Measurements from ENCODE around the gene SMPD2.

The SMPD2 gene

DNA sequence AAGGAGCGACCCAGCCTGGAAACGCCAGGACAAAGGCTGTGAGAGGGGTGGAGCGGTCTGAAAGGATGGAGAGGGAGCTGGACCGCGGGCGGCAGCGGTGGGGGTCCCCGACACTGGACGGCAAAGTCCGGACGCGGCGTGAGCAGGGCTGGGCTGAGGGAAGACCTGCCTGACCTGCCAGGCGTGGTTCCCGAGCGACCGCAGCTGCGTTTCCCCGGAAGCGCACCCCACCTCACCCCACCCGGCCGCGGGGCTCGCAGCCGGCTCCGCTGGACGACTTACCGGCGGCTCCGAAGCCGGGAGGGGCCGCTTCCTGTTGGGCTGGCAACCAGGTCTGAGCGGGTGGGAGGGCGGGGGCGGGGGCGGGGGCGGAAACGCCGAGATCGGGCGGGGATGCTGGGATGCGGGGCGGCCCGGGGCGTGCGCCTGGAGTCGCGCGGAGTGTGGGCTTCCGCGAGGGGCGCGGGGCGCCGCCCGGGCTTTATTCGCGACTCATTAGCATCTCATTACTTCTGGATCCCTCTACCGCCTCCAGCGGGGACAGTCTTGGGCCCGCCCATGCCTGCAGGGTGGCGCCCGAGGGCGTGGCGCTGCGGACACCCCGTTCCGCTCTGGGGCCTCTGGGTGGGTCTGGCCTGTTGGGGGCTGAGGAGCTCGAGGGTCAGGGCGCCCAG is 15.1 kb downstream of the SMPD2 start, which contains the start of gene MICAL1:
MICAL1 (minus strand) TSS at position 336 of the 674 bp plus-strand sequence. CDS start 1,576 bp downstream, outside the sequence.
- TF ChIP-seq SNAI2 (CRISPR knock-in tag; IDR thresholded peaks at IDR 0.05) (no peak), ZNF8 (CRISPR knock-in tag; IDR thresholded peaks at IDR 0.05) (no peak), ISL1 (CRISPR knock-in tag; IDR thresholded peaks at IDR 0.05) (no peak), ZC3H10 (CRISPR knock-in tag; IDR thresholded peaks at IDR 0.05) (no peak), ESRRG (CRISPR knock-in tag; IDR thresholded peaks at IDR 0.05) (no peak), ARNTL (CRISPR knock-in tag; IDR thresholded peaks at IDR 0.05; ENCODE audit: borderline replicate concordance, low read depth) (no peak)
- TF ChIP-seq, protein P1, sequence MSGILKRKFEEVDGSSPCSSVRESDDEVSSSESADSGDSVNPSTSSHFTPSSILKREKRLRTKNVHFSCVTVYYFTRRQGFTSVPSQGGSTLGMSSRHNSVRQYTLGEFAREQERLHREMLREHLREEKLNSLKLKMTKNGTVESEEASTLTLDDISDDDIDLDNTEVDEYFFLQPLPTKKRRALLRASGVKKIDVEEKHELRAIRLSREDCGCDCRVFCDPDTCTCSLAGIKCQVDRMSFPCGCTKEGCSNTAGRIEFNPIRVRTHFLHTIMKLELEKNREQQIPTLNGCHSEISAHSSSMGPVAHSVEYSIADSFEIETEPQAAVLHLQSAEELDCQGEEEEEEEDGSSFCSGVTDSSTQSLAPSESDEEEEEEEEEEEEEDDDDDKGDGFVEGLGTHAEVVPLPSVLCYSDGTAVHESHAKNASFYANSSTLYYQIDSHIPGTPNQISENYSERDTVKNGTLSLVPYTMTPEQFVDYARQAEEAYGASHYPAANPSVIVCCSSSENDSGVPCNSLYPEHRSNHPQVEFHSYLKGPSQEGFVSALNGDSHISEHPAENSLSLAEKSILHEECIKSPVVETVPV (CRISPR knock-in tag; IDR thresholded peaks at IDR 0.05): no peak
- TF ChIP-seq, protein P2, sequence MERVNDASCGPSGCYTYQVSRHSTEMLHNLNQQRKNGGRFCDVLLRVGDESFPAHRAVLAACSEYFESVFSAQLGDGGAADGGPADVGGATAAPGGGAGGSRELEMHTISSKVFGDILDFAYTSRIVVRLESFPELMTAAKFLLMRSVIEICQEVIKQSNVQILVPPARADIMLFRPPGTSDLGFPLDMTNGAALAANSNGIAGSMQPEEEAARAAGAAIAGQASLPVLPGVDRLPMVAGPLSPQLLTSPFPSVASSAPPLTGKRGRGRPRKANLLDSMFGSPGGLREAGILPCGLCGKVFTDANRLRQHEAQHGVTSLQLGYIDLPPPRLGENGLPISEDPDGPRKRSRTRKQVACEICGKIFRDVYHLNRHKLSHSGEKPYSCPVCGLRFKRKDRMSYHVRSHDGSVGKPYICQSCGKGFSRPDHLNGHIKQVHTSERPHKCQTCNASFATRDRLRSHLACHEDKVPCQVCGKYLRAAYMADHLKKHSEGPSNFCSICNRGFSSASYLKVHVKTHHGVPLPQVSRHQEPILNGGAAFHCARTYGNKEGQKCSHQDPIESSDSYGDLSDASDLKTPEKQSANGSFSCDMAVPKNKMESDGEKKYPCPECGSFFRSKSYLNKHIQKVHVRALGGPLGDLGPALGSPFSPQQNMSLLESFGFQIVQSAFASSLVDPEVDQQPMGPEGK (CRISPR knock-in tag; IDR thresholded peaks at IDR 0.05; ENCODE audit: borderline replicate concordance): no peak
- peak; percentile 85 for ATAC-seq

DNA sequence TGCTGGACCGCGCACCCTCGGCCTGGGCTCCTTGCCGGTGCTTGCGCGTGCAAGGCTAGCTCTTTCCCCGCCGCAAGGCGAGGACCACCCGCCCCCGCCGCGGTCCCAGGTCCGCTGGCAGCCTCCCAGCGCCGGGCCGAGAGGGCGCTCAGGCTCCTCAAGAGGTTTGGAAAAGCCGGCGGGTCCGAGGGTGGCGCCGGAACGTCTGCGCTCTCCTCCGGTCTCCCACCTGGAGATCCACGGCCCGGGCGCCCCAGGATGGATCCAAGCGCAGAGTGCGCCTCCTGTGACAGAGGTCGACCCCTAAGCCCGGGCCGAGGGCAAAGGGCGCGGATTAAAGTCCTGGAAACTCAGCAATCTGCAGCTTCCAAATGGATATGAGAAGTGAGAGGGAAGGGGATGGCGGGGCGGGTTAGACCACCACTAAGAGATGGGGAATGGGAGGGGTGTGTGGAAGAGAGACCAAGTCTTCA is 15.6 kb downstream of the SMPD2 start:
- TF ChIP-seq ZNF70 (CRISPR knock-in tag; IDR thresholded peaks at IDR 0.05) (no peak), BACH2 (CRISPR knock-in tag; IDR thresholded peaks at IDR 0.05; ENCODE audit: borderline replicate concordance) (no peak), PPARA (CRISPR knock-in tag; IDR thresholded peaks at IDR 0.05; ENCODE audit: borderline replicate concordance) (no peak), ZFP30 (CRISPR knock-in tag; IDR thresholded peaks at IDR 0.05) (no peak), TOX (CRISPR knock-in tag; IDR thresholded peaks at IDR 0.05; ENCODE audit: borderline replicate concordance) (no peak), OSR1 (CRISPR knock-in tag; IDR thresholded peaks at IDR 0.05) (no peak), GLIS3 (CRISPR knock-in tag; IDR thresholded peaks at IDR 0.05) (no peak), CSDC2 (CRISPR knock-in tag; IDR thresholded peaks at IDR 0.05) (no peak), SNAI2 (CRISPR knock-in tag; IDR thresholded peaks at IDR 0.05) (no peak), ZNF565 (CRISPR knock-in tag; conservative IDR thresholded peaks at IDR 0.05; ENCODE audit: low read depth) (no peak), ZC3H10 (CRISPR knock-in tag; IDR thresholded peaks at IDR 0.05) (no peak), RARB (CRISPR knock-in tag; IDR thresholded peaks at IDR 0.05) (no peak), ARNTL (CRISPR knock-in tag; IDR thresholded peaks at IDR 0.05; ENCODE audit: borderline replicate concordance, low read depth) (no peak), TCF4 (CRISPR knock-in tag; IDR thresholded peaks at IDR 0.05; ENCODE audit: borderline replicate concordance) (no peak), ESRRG (CRISPR knock-in tag; IDR thresholded peaks at IDR 0.05) (no peak)
- TF ChIP-seq, protein P3, sequence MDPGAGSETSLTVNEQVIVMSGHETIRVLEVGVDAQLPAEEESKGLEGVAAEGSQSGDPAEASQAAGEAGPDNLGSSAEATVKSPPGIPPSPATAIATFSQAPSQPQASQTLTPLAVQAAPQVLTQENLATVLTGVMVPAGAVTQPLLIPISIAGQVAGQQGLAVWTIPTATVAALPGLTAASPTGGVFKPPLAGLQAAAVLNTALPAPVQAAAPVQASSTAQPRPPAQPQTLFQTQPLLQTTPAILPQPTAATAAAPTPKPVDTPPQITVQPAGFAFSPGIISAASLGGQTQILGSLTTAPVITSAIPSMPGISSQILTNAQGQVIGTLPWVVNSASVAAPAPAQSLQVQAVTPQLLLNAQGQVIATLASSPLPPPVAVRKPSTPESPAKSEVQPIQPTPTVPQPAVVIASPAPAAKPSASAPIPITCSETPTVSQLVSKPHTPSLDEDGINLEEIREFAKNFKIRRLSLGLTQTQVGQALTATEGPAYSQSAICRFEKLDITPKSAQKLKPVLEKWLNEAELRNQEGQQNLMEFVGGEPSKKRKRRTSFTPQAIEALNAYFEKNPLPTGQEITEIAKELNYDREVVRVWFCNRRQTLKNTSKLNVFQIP (CRISPR knock-in tag; IDR thresholded peaks at IDR 0.05; ENCODE audit: borderline replicate concordance, low read depth): no peak
- TF ChIP-seq, protein P2 (CRISPR knock-in tag; IDR thresholded peaks at IDR 0.05; ENCODE audit: borderline replicate concordance): no peak
- TF ChIP-seq, protein P4, sequence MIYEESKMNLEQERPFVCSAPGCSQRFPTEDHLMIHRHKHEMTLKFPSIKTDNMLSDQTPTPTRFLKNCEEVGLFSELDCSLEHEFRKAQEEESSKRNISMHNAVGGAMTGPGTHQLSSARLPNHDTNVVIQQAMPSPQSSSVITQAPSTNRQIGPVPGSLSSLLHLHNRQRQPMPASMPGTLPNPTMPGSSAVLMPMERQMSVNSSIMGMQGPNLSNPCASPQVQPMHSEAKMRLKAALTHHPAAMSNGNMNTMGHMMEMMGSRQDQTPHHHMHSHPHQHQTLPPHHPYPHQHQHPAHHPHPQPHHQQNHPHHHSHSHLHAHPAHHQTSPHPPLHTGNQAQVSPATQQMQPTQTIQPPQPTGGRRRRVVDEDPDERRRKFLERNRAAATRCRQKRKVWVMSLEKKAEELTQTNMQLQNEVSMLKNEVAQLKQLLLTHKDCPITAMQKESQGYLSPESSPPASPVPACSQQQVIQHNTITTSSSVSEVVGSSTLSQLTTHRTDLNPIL (CRISPR knock-in tag; IDR thresholded peaks at IDR 0.05; ENCODE audit: low read depth): no peak
- TF ChIP-seq, protein P5, sequence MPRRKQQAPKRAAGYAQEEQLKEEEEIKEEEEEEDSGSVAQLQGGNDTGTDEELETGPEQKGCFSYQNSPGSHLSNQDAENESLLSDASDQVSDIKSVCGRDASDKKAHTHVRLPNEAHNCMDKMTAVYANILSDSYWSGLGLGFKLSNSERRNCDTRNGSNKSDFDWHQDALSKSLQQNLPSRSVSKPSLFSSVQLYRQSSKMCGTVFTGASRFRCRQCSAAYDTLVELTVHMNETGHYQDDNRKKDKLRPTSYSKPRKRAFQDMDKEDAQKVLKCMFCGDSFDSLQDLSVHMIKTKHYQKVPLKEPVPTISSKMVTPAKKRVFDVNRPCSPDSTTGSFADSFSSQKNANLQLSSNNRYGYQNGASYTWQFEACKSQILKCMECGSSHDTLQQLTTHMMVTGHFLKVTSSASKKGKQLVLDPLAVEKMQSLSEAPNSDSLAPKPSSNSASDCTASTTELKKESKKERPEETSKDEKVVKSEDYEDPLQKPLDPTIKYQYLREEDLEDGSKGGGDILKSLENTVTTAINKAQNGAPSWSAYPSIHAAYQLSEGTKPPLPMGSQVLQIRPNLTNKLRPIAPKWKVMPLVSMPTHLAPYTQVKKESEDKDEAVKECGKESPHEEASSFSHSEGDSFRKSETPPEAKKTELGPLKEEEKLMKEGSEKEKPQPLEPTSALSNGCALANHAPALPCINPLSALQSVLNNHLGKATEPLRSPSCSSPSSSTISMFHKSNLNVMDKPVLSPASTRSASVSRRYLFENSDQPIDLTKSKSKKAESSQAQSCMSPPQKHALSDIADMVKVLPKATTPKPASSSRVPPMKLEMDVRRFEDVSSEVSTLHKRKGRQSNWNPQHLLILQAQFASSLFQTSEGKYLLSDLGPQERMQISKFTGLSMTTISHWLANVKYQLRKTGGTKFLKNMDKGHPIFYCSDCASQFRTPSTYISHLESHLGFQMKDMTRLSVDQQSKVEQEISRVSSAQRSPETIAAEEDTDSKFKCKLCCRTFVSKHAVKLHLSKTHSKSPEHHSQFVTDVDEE (CRISPR knock-in tag; IDR thresholded peaks at IDR 0.05): no peak
- TF ChIP-seq, protein P1 (CRISPR knock-in tag; IDR thresholded peaks at IDR 0.05): no peak
- no peak for ATAC-seq
